ENCODE measurements around the gene BLCAP.
"Not testable (repeated sequence)": the region's sequence is repeated elsewhere in the genome, so short reads cannot be mapped to it uniquely, and the experiment has no call there.

Gene BLCAP

GRCh38 chr20:37527638-37528445 is at the start of gene BLCAP:
Gene BLCAP (minus strand): TSS chr20:37527876. CDS start chr20:37519174, 8,702 bp downstream.
- H3K4me3 ChIP-seq (ENCODE audit: low read length): peak within 1 kb of the TSS; percentile 39
- no peaks in the 10 kb centered on the region for H3K27me3 ChIP-seq (ENCODE audit: control insufficient read depth, insufficient read depth, low read length)
- H3K9me3 ChIP-seq (ENCODE audit: control insufficient read depth, low read length): no peaks in the 10 kb centered on the region
- no peaks in the 10 kb centered on the region for H3K36me3 ChIP-seq (ENCODE audit: control insufficient read depth, insufficient read depth, low read length)
- H3K9ac ChIP-seq (ENCODE audit: low read length): peak within 1 kb of the TSS; percentile 97
- H3K4me1 ChIP-seq (ENCODE audit: control insufficient read depth, insufficient read depth, low read length): peaks cover 39% of the 10 kb centered on the region

- H3K4me3 ChIP-seq (ENCODE audit: low read length); H3K36me3 ChIP-seq (ENCODE audit: control insufficient read depth, insufficient read depth, low read length): not testable (repeated sequence)
Measured at GRCh38 chr20:37577436-37577835, 49.8 kb upstream of the BLCAP start.

GRCh38 chr20:37576911-37577310 is 49.2 kb upstream of the BLCAP start:
- Histone ChIP-seq H3K9me3 (ENCODE audit: control insufficient read depth, low read length) (no peaks in the 10 kb centered on the region), H3K36me3 (ENCODE audit: control insufficient read depth, insufficient read depth, low read length) (no peaks in the 10 kb centered on the region), H3K4me1 (ENCODE audit: control insufficient read depth, insufficient read depth, low read length) (no peaks in the 10 kb centered on the region), H3K4me3 (ENCODE audit: low read length) (no peak overlapping the region), H3K27me3 (ENCODE audit: control insufficient read depth, insufficient read depth, low read length) (peaks cover 5% of the 10 kb centered on the region), H3K9ac (ENCODE audit: low read length) (no peak overlapping the region)

More at GRCh38 chr20:37577436-37577835, 49.8 kb upstream of the BLCAP start:
- H3K4me1 ChIP-seq (ENCODE audit: control insufficient read depth, insufficient read depth, low read length); H3K9me3 ChIP-seq (ENCODE audit: control insufficient read depth, low read length); H3K9ac ChIP-seq (ENCODE audit: low read length); H3K27me3 ChIP-seq (ENCODE audit: control insufficient read depth, insufficient read depth, low read length): not testable (repeated sequence)

GRCh38 chr20:37575884-37576283 is 48.2 kb upstream of the BLCAP start:
- Histone ChIP-seq H3K9ac (ENCODE audit: low read length) (no peak overlapping the region), H3K27me3 (ENCODE audit: control insufficient read depth, insufficient read depth, low read length) (peaks cover 5% of the 10 kb centered on the region), H3K4me1 (ENCODE audit: control insufficient read depth, insufficient read depth, low read length) (no peaks in the 10 kb centered on the region), H3K4me3 (ENCODE audit: low read length) (no peak overlapping the region), H3K9me3 (ENCODE audit: control insufficient read depth, low read length) (no peaks in the 10 kb centered on the region), H3K36me3 (ENCODE audit: control insufficient read depth, insufficient read depth, low read length) (no peaks in the 10 kb centered on the region)

GRCh38 chr20:37574199-37574890 is 46.7 kb upstream of the BLCAP start:
- no peak overlapping the region for H3K4me3 ChIP-seq (ENCODE audit: low read length)

GRCh38 chr20:37573626-37574198 is 46.0 kb upstream of the BLCAP start:
- Histone ChIP-seq H3K27me3 (ENCODE audit: control insufficient read depth, insufficient read depth, low read length) (no peaks in the 10 kb centered on the region), H3K36me3 (ENCODE audit: control insufficient read depth, insufficient read depth, low read length) (no peaks in the 10 kb centered on the region)

More at GRCh38 chr20:37574199-37574890, 46.7 kb upstream of the BLCAP start:
- no peaks in the 10 kb centered on the region for H3K4me1 ChIP-seq (ENCODE audit: control insufficient read depth, insufficient read depth, low read length)
- H3K9ac ChIP-seq (ENCODE audit: low read length): no peak overlapping the region
- no peaks in the 10 kb centered on the region for H3K27me3 ChIP-seq (ENCODE audit: control insufficient read depth, insufficient read depth, low read length)
- H3K36me3 ChIP-seq (ENCODE audit: control insufficient read depth, insufficient read depth, low read length): no peaks in the 10 kb centered on the region
- H3K9me3 ChIP-seq (ENCODE audit: control insufficient read depth, low read length): no peaks in the 10 kb centered on the region

GRCh38 chr20:37571033-37571432 is 43.4 kb upstream of the BLCAP start:
- Histone ChIP-seq H3K36me3 (ENCODE audit: control insufficient read depth, insufficient read depth, low read length) (no peaks in the 10 kb centered on the region), H3K9ac (ENCODE audit: low read length) (no peak overlapping the region), H3K4me3 (ENCODE audit: low read length) (no peak overlapping the region), H3K9me3 (ENCODE audit: control insufficient read depth, low read length) (no peaks in the 10 kb centered on the region), H3K4me1 (ENCODE audit: control insufficient read depth, insufficient read depth, low read length) (peaks cover 3% of the 10 kb centered on the region), H3K27me3 (ENCODE audit: control insufficient read depth, insufficient read depth, low read length) (peaks cover 5% of the 10 kb centered on the region)

More at GRCh38 chr20:37573626-37574198, 46.0 kb upstream of the BLCAP start:
- H3K9ac ChIP-seq (ENCODE audit: low read length): no peak overlapping the region
- H3K9me3 ChIP-seq (ENCODE audit: control insufficient read depth, low read length): no peaks in the 10 kb centered on the region
- H3K4me1 ChIP-seq (ENCODE audit: control insufficient read depth, insufficient read depth, low read length): no peaks in the 10 kb centered on the region
- H3K4me3 ChIP-seq (ENCODE audit: low read length): no peak overlapping the region

- peaks cover 7% of the 10 kb centered on the region for H3K27me3 ChIP-seq (ENCODE audit: control insufficient read depth, insufficient read depth, low read length)
- no peak overlapping the region for H3K9ac ChIP-seq (ENCODE audit: low read length)
- no peaks in the 10 kb centered on the region for H3K36me3 ChIP-seq (ENCODE audit: control insufficient read depth, insufficient read depth, low read length)
- H3K9me3 ChIP-seq (ENCODE audit: control insufficient read depth, low read length): no peaks in the 10 kb centered on the region
- H3K4me3 ChIP-seq (ENCODE audit: low read length): no peak overlapping the region
- H3K4me1 ChIP-seq (ENCODE audit: control insufficient read depth, insufficient read depth, low read length): peaks cover 3% of the 10 kb centered on the region
Measured at GRCh38 chr20:37570419-37570818, 42.7 kb upstream of the BLCAP start.

GRCh38 chr20:37567671-37568588 is 40.3 kb upstream of the BLCAP start:
- no peaks in the 10 kb centered on the region for H3K36me3 ChIP-seq (ENCODE audit: control insufficient read depth, insufficient read depth, low read length)
- H3K9ac ChIP-seq (ENCODE audit: low read length): no peak overlapping the region
- no peaks in the 10 kb centered on the region for H3K9me3 ChIP-seq (ENCODE audit: control insufficient read depth, low read length)
- H3K27me3 ChIP-seq (ENCODE audit: control insufficient read depth, insufficient read depth, low read length): peaks cover 28% of the 10 kb centered on the region
- H3K4me3 ChIP-seq (ENCODE audit: low read length): no peak overlapping the region
- peaks cover 9% of the 10 kb centered on the region for H3K4me1 ChIP-seq (ENCODE audit: control insufficient read depth, insufficient read depth, low read length)

- Histone ChIP-seq H3K36me3 (ENCODE audit: control insufficient read depth, insufficient read depth, low read length) (no peaks in the 10 kb centered on the region), H3K4me1 (ENCODE audit: control insufficient read depth, insufficient read depth, low read length) (peaks cover 9% of the 10 kb centered on the region), H3K9ac (ENCODE audit: low read length) (no peak overlapping the region), H3K27me3 (ENCODE audit: control insufficient read depth, insufficient read depth, low read length) (peaks cover 28% of the 10 kb centered on the region), H3K9me3 (ENCODE audit: control insufficient read depth, low read length) (no peaks in the 10 kb centered on the region), H3K4me3 (ENCODE audit: low read length) (no peak overlapping the region)
Measured at GRCh38 chr20:37567331-37567665, 39.6 kb upstream of the BLCAP start.

- Histone ChIP-seq H3K4me3 (ENCODE audit: low read length) (no peak overlapping the region), H3K4me1 (ENCODE audit: control insufficient read depth, insufficient read depth, low read length) (peaks cover 9% of the 10 kb centered on the region), H3K9ac (ENCODE audit: low read length) (no peak overlapping the region), H3K9me3 (ENCODE audit: control insufficient read depth, low read length) (no peaks in the 10 kb centered on the region), H3K36me3 (ENCODE audit: control insufficient read depth, insufficient read depth, low read length) (no peaks in the 10 kb centered on the region), H3K27me3 (ENCODE audit: control insufficient read depth, insufficient read depth, low read length) (peaks cover 28% of the 10 kb centered on the region)
Measured at GRCh38 chr20:37566590-37567330, 39.1 kb upstream of the BLCAP start.
